SHP77 (cell line): ENCODE results near the gene PHF23.

Source experiments
- DNase-seq, 2 experiments: peaks; one replicate each; lab custom pipeline; 2025; lab: John Stamatoyannopoulos, UW

PHF23 gene

DNA sequence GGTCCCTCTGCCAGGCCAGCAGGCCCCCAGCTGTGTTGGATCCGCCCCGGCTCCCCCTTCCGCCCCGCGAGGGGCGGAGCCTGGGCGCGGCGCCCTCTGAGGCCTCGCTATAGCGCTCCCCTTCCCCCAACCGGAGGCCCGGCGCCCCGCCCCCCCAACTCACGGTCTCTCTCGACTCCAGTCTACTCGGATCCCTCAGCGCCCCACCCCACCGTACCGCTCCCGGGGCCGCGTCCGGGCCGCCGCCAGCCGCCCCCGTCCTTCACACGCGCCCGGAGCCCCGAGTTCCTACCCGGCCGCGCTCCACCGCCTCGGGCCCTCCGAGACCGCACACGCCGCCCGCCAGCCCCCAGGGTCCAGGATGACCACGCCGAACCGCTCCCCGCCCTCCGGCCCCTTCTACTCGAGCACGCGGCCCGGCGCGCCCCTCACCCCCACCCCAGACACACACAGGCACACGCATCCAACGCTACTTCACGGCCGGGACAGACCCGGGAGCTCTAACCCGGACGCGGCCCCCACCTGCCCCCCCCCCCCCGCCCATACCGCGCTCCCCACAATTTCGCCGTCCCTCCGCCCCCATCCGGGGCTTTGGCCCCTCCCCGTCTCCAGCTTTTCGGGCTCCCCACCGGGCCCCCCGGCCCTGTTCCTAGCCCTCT, 1.4 kb downstream of the PHF23 start:
- peak; percentile 22 to 49 for DNase-seq

GRCh38 chr17:7237266-7237760, 1.9 kb downstream of the PHF23 start:
- DNase-seq, result no peak

GRCh38 chr17:7236808-7237207, 2.4 kb downstream of the PHF23 start:
- DNase-seq, result no peak

- no peak for DNase-seq
Measured at GRCh38 chr17:7235693-7236665, 3.3 kb downstream of the PHF23 start.

DNA sequence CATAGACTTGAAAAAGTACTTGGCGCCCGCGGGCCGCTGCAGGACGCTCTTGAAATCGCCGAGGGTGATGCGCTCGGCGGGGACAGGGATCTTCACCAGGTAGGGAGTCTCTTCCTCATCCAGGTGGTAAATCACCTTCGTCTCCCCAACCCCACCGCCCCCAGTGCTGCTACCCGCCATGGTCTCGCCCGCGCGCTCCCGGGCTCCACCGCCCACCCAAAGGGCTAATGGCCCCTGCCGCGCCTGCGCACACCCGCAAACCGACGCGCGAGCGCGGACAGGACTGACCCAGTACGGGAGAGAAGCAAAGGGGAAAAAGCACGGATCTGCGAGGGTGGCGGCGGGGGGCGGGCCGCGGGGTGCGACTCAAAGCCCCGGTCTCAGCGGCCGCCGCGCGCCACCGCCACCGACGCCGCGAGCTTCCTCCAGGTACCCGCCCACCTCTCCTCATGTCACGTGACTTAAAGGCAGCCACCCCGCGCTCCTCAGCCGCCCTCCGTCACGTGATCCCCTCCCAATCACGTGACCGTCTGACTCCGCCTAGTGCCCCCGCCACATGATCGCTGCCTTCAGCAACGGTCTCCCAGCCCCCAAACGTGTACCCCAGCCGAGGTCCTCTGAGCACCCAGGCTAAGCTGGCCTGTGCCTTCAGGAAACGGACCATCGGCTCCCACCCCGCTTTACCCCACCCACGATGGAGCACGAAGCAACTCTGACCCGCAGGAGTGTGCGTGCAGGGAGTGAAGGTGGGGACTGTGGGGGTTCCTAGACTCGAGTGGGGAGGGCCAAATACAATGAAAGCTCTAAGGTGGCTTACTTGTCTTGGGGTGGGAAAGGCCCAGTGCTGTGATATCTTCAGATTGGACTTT, 4.9 kb downstream of the PHF23 start, which contains the start of gene DVL2:
Gene DVL2, minus strand, starts transcription at position 435 of the 869 bp plus-strand sequence. Its CDS starts 255 bp downstream, at position 180.
- DNase-seq, result peak; percentile 94 to 96

GRCh38 chr17:7233701-7234082, 5.6 kb downstream of the PHF23 start:
- DNase-seq, result no peak

DNA sequence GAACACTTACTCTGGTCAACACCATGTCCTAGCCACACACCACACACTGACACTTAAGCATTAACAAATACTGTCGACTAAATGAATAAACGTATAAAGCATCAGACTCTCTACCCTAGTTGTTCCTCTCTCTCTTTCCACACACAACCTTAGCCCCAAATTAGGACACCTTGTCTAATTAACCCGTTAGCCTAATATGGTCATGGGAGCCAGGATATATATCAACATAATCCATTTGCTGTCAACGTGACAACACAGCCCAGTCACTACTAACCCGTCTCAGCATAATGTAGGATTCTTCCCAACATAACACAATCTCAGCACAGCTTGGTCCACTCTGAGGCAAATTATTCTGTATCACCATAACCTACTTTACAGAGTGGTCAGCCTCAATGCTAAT, 7.1 kb downstream of the PHF23 start:
- no peak for DNase-seq

DNA sequence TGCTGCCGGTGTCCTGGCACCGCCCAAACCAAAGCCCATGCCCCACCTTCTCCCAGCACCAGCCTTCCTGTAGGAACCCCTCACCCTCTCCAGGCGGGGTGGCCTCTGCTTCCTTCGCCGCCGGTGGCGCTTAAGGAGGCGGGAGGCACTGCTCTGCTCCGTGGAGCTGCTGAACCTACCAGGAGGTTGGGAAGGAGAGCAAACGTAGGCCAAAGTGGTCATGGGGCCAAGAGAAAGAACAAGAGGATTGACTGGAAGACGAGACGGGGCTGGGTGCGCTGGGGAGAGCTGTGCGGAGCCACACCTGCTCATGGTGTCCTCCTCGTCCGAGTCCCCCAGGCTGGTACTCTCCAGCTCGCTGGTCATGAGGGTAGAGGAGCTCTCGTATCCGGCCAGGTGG, 9.8 kb downstream of the PHF23 start:
- DNase-seq, result no peak

- DNase-seq, result no peak
Measured at GRCh38 chr17:7228920-7229319, 10.3 kb downstream of the PHF23 start.

DNA sequence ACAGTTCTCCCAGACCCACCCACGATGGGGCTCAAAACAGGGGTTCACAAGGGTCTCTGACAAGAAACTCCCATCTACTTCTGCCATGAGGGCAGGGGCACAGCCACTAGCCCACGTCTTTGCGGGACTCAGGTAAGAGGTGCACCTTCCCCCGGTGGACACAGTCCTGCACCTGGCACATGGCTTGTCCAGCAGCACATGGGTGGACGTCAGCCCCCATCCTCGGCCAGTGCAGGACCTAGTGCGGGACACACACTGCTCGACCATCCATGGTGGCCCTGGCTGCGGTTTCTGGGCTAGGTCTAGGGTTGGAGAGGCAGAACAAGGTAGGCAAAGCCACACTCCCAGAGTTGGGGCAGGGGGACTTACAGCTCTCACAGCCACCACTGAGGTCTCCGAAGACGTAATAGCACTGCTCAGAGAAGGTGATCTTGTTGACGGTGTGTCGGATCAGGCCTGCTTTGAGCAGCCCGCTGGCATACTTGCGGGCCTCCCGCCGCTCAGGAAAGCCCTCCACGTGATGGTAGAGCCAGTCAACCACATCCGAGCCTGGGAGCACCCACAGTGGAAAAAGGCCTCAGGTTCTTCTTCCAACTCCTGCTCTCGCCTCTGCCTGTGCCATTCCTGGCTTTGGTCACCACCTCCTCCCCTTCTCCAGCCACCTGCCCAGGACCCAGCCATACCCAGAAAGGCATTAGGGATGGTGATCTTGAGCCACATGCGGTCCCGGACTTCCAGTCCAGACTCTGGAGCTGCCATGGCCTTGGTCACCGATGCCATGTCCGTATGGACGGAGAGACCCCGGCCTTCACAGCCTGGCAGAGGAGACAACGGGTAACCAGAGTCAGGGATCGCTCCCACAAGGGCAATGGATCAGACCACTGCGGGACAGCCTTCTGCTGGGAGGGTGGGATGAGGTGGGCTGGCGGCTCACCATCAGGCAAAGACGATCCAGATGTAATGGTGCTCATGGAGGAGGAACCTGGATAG, 12.2 kb downstream of the PHF23 start:
- no peak for DNase-seq

- no peak for DNase-seq
Measured at GRCh38 chr17:7225711-7226331, 13.4 kb downstream of the PHF23 start.

DNA sequence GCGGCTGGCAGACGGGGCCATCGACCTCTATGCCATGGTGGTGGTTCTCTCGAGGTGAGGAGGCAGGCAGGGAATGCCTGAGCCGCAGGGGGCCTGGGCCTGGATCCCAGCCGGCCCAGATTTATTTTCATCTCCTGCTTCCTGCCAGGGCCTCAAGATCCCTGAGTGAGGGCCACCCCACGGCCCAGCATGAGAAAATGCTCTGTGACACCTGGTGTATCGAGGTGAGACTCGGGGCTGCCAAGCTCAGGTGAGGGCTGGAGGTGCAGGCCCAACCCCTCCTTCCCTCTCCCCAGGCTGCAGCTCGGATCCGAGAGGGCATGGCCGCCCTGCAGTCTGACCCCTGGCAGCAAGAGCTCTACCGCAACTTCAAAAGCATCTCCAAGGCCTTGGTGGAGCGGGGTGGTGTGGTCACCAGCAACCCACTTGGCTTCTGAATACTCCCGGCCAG, 14.6 kb downstream of the PHF23 start:
- no peak for DNase-seq

DNA sequence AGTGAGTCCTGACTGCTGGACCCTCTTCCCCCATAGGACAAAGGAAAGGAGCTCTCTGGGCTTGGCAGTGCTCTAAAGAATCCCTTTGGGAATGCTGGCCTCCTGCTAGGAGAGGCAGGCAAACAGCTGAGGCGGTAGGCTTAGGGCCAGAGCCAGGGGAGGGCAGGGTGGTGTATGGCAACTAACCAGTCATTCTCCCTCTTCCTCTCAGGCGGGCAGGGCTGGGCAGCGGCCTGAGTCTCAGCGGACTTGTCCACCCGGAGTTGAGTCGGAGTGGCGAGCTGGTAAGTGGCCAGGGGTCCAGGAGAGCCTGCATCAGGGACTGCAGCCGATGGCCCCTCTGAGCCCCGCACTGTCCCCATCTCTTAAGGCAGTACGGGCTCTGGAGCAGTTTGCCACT, 15.1 kb downstream of the PHF23 start:
- DNase-seq, result no peak

GRCh38 chr17:7223375-7223774, 15.9 kb downstream of the PHF23 start:
- no peak for DNase-seq

- DNase-seq, result no peak
Measured at GRCh38 chr17:7222972-7223292, 16.3 kb downstream of the PHF23 start.

GRCh38 chr17:7222093-7222971, 16.9 kb downstream of the PHF23 start:
- DNase-seq, result no peak

GRCh38 chr17:7221278-7222092, 17.8 kb downstream of the PHF23 start:
- DNase-seq, result no peak

- DNase-seq, result peak; percentile 45 to 77
Measured at GRCh38 chr17:7220593-7221277, 18.5 kb downstream of the PHF23 start.
